Activated CD8-positive, alpha-beta memory T cell treated with anti-CD3 and anti-CD28 coated beads, Interleukin-2, amount 50 U/mL, for 48 hours (primary cell): Measurements from ENCODE around the gene CHST3.
"Not testable (repeated sequence)": the region's sequence is repeated elsewhere in the genome, so short reads cannot be mapped to it uniquely, and the experiment has no call there.

Source experiments
- DNase-seq: peaks from one replicate; pipeline ENCODE4 v3.0.0-alpha.2; 2020

The CHST3 gene

DNA sequence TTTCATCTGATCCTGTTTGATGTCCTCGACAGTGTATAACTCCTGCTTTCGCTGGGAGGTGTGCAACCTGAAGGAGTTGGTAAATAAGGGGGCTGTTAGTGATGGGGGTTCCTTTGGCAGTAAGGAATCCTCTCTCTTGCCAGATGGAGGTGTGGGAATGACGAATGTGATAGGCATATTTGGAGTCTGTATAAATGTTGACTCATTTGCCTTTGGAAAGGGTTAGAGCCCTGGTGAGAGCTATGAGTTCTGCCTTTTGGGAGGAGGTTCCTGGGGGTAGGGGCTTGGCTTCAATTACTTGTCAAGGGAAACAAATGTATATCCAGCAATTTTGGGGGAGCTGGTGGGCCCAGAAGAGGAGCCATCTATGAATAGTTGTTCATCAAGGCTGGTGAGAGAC, 11.4 kb upstream of the CHST3 start:
- no peak for DNase-seq

DNA sequence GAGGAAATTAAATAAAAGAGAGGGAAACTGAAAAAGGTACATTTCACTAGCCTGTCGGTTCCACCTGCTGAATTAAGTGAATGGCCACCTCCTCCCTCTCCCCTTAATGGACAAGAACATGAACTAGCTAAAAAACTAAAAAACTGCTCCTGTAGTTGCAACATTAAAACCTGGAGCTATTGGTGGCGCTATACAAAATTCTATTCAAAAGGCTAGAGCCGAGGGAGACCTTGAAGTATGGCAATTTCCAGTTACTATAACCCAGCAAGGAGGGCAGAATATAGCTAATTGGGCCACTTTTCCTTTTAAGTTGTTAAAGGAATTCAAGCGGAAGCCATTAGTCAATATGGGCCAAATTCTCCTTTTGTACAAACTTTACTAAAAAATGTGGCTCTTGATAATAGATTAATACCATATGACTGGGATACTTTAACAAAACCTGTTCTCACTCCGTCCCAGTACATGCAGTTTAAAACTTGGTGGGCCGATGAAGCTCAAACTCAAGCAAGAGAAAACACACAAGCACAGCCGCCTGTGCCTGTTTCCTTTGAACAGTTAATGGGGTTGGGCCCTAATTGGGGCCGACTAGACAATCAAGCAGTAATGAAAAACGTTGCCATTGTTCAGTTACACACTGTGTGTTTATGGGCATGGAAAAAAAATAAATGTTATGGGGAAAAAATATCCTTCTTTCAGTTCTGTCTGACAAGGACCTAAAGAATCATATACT, 6.5 kb upstream of the CHST3 start:
- DNase-seq, result no peak

DNA sequence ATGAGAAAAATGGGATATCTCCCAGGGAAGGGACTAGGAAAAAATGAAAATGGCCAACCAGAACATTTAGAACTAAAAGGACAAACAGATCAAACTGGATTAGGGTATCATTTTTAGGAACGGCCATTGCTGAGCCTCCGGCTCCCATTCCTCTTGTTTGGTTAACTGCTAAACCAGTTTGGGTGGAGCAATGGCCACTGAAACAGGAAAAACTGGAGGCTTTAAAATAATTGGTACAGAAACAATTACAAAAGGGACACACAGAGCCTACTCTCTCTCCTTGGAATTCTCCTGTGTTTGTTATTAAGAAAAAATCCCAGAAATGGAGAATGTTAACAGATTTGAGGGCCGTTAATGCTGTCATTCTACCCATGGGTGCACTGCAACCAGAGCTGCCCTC, 4.7 kb upstream of the CHST3 start:
- no peak for DNase-seq

DNA sequence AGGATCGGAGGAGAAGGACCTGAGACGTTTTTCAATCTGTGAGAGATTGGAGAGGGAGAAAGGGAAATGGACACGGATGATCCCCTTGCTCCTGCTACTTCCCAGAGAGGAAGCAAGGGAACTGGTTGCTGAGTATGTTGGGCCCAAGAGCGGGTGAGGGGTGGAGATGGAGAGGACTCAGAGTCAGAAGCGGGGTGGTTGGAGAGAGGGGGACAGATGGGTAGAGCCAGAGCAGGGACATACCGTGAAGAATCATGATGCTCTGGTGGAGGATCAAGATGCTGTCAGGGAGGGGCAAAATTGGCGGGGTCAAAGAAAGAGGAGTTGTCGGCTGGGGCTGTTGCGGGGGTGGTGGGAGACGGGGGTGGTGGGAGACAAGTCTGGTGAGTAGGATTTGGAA, 2.4 kb upstream of the CHST3 start:
- no peak for DNase-seq

DNA sequence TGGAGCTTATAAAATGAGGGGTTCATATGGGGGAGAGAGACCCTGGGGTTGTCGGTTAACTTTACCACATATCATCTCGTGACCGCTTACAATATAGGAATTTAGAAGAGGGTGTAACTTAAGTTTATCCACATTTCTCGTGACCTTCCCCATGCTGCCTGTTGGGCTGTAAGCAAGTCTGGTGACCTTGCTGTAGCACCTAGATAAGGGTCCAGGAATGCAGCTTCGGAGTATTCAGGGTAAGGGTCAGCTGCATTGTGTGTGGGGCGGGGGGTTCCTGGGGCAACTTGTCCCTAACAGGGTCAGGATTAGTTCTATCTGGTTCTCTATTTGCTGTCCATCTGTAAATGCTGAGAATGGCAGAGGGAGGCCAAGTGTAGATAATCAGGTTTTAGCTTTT, 1.3 kb upstream of the CHST3 start:
- no peak for DNase-seq

DNA sequence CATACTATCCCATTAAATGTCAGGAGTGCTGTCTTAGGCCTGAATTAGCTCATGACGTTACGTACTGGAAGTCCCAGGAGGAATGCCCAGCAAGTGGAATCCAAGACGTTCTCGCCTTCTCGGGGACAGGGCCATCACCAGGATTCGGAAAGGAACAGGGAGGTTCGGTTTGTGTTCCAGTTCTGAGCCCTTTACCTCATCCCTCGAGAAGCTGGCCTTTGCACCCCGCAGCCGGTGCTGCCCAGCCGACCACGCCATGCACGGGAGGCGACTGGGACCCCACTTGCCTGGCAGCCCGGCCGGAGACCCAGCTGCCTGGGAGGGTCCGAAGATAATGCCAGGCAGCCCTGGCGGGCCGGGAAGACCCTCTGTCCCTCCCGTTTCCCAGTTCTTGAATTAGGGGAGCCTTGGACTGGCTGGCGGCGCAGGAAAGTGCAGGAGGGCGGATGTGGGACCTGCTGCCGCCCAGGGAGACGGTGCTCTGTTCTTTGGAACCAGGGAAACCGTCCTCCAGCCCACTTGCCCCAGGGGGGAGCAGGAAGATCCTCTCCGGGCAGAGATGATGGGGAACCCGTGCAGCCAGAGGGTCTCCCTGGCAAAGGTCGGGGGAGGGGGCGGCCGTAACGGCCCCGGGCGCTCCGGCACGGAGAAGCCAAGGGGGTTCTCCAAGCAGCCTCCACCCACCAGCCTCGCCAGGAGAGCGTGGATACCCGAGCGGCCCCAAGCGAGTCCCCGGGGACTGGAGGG, 671 bp upstream of the CHST3 start:
- no peak for DNase-seq

DNA sequence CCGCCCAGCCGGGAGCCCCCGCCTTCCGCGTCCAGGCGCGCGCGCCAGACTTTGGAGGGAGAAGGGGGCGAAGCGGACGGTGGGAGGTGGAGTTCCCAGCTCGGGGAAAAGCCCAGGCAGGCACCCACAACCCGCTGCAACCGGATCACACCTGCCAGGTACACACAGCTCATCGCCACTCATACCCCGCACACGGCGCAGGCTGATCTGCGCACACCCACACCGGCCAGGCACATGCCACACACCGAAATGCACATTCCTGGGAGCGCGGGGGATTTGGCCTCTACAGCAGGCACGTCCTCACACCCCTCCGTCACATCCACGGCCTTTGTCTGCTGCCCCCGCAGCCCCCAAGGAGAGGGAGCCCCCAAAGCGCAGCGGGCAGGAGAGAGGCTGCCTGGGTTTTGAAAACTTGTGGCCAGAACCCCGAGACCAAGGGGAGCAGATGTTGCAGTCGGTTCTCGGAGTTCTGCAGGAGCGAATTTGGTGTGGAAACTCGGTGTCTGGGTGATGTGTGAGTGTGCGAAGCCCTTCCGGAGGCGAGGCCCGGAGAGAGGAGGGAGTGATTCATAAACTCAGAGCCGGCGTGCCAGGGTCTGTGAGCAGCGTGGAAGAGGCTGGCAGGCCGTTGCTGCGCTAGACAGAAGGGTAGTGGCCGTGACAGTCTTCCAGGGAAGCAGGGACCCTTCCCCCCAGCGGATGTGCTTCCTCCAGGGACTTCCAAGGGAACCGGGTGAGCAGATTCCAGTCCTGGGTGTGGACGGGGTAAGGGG, 734 bp downstream of the CHST3 start:
- DNase-seq, result peak; percentile 71

DNA sequence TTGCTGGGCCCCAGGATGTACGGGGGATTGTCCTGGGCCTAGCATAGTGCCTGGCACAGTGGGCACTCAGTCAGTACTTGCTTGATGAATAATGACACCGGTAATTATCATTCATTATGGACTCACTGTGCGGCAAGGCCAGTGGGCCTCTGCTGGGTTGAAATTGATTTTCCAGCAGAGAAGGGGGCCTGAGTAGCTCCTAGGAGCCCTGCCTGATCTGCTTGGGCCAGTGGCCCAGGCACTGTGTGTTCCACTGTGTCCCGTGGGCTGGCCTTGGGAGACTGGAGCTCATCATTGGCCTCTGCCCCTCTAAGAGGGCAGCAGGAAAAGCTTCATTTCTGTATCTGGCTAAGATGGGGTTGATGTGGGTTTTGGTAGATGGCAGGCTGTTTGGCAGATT, 1.4 kb downstream of the CHST3 start:
- DNase-seq, result no peak

DNA sequence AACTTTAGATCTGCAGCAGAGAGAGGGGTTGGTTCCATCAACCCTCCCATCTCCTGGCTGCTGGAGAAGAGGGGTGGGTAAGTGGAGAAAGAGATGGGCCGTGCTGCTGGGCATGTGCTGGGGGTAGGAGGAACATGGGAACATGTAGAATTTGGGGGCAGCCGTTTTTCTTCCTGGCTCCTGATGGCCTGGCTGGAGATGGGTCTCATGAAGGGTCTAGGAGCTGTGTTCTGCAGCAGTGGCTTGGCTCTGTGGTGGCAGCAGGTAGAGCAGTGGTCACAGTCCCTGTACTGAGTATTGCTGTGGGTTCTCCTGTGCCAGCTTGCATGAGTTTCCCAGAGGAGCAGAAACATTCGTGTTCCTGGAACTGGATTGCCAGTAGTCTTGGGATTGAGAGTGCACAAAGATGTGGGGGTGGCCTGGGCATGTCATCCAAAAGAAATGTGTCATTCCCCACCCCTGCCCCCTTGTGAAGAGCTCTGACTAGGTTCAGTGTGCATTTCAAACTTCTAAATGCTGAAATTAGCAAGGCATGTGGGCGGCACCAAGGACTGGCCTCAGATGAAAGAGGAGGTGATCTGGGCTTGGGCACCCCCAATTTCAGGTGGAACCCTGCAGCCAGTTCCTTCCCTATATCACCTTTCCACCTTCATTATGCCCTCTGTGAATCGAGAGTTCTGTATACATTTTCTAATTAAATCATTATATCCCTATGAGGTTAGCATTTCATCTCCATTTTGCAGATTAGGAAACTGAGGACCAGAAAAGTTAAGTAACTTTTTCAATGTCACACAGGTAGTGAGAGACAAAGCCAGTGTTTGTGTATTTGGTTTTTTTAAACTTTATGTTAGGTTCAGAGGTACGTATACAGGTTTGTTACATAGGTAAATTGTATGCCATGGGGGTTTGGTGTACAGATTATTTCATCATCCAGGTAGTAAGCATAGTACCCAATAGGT, 2.1 kb downstream of the CHST3 start:
- DNase-seq, result no peak

DNA sequence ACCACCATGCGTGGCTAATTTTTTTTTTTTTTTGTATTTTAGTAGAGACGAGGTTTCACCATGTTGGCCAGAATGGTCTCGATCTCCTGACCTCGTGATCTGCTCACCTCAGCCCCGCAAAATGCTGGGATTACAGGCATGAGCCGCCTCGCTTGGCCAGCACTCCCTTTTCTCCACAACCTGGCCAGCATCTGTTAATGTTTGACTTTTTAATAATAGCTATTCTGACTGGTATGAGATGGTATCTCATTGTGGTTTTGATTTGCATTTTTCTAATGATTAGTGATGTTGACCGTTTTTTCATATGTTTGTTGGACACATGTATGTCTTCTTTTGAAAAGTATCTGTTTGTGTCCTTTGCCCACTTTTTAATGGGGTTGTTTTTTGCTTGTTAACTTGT, 3.8 kb downstream of the CHST3 start:
- not testable (repeated sequence) for DNase-seq

DNA sequence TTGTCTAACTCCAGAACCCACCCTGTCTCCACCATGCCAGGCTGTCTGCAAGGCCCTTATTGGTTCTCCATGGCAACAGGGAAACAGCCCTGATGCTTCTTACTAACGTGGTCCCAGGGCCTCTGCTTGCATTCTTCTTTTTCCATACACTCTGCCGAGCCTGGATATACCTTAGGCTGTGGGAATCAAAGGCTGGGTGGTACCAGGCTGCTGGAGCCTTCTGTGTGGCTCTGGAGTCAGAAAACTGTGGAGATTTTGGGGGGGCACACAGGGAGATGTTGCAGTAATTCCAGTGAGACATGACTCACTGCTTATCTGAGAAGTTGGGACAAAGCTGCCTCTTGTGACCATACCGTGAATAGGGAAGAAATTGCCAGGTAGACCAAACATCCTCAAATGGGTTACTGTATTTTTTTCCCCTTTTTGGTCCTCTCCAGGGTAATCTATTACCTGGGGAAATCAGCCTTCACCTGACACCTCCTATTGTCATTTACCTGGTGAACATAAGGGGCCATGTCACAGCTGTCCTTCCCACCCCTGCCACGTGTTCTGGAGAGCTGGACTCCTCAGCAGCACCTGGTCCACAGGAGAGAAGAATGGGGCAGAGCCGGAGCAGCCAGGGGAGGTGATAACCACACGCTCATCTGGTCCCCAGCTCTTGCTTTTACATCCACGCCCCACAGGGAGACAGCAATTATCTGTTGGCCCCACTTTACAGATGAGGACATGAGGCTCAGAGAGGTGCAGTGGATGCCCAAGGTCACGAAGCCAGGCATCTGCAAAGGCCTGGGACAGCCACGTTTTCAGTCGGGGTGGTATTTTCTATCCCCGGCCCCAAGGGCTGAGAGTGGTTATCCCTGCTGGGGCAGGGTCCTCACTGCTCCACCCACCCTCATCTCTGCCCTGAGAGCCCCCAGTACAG, 4.6 kb downstream of the CHST3 start:
- DNase-seq, result no peak

DNA sequence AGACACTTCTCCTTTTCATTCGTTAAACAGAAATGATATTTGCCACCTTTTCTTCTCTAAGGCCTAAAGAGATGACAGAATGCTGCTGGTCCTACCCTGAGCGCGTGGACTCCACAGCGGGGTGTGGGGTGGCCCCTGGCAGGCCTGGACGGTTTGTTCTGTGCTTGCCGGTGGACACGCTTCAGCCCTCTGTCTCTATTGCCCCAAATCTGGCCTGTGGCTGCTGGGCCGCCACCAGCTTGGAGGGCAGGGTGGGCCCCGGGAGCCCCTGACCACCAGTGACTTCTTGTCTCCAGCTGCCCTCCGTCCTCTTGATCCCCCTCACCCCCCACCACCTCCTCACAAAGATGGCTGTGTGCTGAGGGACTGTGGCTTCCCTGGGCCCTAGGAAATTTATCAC, 5.7 kb downstream of the CHST3 start:
- no peak for DNase-seq

DNA sequence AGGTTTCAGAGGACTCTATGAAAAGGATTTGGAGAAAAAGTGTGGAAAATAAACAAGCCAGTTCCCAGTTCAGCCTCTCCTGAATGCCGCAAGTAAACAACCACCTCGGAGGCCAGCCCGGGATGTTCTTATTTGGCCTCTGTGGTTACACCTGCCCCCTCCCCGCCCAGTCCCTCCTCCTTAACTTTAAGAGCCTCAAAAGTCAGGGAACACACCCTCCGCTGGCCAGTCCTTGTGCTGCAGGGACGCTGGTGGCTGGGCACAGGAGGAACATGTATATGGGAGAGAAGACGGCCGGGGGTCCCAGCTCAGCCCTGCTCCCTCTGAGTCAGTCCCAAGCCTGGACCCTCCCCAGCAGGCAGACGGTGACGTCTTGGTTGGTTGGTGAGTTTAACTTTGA, 6.1 kb downstream of the CHST3 start:
- DNase-seq, result no peak

DNA sequence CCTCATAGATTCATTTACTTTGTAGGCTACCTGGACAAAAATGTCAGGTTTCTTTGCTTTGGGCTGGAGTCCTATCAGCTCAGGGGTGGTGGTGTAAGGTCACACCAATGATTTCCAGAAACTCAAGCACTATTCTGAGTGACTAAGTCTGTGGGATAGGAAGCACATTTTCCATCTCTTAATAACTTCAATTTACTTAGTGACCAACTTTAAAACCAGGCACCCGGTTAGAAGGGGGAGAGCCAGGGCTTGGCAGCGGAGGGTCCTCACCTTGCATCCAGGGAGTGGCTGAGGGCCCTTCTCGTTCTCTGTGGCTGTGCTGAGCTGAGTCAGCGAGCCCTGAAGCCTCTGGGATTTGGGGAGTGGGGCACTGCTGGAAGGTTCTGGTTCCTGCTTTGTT, 6.7 kb downstream of the CHST3 start:
- no peak for DNase-seq

DNA sequence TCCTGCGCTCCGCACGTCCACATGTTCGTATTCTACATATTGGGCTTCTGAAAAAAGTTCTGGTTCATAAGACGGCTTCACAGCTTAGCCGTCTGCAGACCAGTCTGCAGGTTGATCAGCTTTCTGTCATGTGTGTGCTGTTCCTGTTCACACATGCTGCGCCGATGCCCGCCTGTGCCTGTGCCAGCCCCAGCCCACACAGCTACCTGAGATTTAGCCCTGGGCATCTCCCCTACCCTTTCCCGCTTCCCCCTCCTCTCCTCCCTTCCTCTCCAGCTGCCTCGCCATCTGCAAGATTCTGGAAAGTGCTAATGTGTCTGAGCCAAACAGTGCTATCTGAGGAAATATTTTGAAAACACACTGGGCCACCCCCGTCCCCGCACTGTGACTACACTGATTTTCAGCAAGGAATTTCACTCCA, 7.1 kb downstream of the CHST3 start:
- DNase-seq, result no peak

DNA sequence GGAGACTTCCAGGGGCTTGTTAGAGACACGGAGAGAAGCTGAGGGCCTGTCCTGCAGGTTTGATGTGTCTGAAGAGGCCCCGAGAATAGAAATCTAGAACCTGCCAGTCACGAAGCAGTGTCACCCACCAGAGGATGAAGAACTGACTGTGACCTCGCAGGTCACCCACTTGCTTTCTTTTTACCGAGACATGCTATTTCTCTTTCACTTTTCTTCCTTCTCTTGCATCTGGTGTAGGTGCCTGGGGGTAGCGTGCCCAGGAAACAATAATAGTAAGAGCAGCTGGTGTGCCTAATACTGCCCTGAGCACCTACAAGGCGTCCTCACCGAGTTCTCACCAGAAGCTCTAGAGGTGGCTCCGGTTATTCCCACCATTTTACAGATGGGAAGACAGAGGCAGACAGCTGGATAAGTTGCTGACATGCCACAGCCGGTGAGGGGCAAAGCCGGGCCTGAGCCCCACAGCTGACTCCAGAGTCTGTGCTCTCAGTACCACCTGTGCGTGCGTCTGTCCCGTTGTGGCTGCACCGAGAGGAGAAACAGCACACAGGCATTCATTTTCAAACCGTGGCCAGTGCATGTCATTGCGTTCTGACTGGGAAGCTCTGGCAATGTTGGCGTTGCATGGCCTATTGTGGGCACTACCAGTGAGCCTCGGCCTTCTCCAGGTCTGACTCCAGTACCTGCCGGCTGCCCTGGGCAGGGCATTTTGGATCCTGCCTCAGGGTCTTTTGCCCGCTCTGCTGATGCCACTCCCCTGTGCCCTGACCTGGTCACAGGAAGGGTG, 7.8 kb downstream of the CHST3 start:
- no peak for DNase-seq

DNA sequence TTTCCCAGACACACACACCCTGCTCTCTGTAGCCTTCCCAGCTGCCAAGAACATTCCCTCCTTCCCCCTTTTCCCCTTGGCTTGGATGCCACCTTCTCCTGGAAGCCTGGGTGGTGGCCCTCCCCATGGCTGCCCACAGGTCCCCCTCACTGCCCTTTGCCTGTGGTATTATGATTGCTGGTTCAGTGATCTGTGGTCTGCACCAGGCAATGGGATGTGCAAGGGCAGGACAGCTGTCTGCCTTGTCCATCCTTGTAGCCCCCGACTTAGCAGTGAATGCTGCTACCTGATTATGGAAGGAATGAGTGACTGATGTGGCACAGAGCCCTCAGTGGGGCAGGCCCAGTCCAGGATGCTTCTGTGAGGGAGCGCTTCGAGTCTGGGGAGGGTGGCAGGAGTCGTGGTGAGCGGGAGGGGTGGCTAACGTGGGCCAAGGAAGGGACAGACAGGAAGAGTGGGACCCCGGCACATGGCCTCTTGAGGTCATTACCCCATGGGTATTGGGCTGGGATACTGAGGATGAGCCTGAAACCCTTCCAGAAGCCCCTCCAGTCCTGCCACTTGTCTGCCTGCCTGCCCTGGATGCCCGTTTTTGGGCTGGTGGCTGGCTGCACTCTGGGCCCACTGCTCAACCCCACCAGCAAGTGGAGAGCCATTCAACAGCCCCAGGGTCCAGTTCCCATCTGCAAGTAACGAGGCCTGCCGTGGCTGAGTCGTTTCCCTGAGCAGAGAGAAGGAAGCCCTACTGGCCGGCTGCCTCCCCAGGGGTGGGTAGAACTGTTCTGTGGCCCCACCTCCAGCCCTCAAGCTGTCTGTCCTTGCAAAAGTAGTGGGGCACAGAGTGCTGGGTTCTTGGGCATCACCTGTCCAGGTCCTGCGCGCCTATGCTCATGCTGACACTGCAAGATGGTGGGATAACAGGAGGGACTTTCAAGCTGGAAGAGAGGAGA, 8.8 kb downstream of the CHST3 start:
- DNase-seq, result no peak

DNA sequence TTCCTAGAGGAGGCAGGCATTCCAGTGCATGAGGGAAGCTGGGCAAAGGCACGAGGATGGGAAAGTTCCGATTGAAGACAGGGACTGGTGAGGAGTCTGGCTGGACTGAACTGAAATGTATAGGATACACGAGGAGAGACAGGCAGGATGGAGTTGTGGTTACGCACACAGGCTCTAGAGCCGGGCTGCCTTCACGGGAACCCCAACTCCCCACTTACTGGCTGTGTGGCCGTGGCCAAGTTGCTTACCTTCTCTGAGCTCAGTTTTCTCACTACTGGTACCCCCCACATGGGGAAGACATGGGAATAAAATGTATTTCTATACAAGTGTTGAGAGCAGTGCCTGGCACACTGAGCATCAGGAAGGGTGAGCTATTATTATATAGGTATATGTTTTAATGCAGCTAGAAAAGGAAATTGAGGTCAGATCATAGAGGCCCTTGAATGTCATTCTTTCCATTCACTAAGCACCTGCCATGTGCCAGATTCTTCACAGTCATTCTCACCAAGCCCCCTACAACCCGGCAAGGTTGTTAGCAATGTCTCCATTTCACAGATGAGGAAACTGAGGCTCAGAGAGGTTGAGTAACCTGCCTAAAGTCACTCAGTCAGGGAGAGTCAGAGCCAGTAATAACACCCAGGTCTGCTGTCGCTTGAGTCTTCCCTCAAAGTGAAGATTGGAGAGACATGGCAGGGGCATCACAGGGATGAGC, 9.7 kb downstream of the CHST3 start:
- no peak for DNase-seq

DNA sequence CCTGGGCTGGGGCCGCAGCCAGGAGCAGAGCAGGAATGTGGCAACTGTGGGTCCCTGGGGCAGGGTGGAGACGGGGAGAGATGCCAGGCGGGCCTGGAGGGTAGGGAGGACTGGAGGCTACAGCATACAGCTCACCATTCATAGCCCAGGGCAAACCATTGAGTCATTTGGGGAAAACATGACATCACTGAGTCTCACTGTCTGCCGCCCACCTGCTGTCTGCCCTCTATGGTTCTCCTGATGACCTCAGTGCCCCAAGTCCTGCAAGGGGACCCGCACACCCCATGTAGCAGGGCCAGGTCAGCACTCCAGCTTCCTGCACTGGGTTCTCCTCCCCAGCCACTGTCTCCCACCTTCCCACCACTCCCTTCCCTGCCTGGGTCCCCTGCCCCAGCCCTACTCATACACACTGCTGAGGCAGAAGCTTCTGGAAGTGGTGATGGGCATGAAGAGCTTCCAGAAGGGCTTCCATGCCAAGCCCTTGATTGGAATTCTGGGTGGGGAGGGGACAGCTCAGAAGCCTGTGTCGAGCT, 10.4 kb downstream of the CHST3 start:
- peak; percentile 72 for DNase-seq
